SH-SY5Y (cell line): ENCODE measurements around the gene TCF12.

Source experiments
- GATA2 ChIP-seq: IDR thresholded peaks from 2 replicates; pipeline ENCODE4 v1.6.1; 2011; ENCODE audit warnings: mild to moderate bottlenecking, low read depth, low read length
- GATA3 ChIP-seq: IDR thresholded peaks from 2 replicates; pipeline ENCODE4 v1.6.1; 2011; ENCODE audit warnings: low read depth, mild to moderate bottlenecking, low read length, moderate library complexity

DNA sequence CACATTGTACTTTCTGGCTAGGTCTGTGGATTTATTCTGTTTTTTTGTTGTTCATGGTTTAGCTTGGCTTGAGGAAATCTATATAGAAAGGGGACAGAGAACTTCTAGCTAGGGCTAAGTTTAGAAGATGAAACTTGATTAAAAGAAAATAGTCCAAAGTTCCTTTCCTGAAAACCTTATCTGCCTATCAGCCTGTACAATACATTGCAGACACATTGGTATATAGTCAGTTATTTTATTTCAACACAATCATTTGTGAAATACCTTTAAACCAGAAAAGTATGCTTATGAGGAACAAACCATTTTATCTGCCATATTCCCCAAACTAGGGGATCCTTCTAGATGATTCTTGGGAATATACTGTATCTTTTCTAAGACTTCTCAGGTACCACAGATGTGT lies 310.6 kb downstream of the TCF12 start:
- TF ChIP-seq GATA2: no peak
- TF ChIP-seq GATA3: no peak
